RWPE2 (cell line): ENCODE results near the gene RAB21.

Source experiments
- ATAC-seq: fragments of 200-7000 bp; cut with Tn5 transposase; 3 replicates; pipeline ENCODE4 v1.9.1; 2021; ENCODE audit warnings: low read depth
- DNase-seq: peaks from one replicate; pipeline ENCODE4 v3.0.0-alpha.2; 2020; ENCODE audit warnings: low spot score
- H3K27ac ChIP-seq: fragments of 450-650 bp; 2 replicates; pipeline ENCODE4 v1.5.1; 2017; ENCODE audit warnings: mild to moderate bottlenecking; ENCODE audit not compliant: poor library complexity, severe bottlenecking
- H3K27me3 ChIP-seq: fragments of 250-450 bp; sonication (Bioruptor Pico); 2 replicates; pipeline ENCODE4 v1.5.1; 2021; ENCODE audit warnings: mild to moderate bottlenecking, moderate library complexity; ENCODE audit not compliant: insufficient read depth, poor library complexity, severe bottlenecking
- H3K36me3 ChIP-seq: fragments of 250-450 bp; sonication (Bioruptor Pico); 2 replicates; pipeline ENCODE4 v1.5.1; 2020; ENCODE audit warnings: low read depth, mild to moderate bottlenecking, moderate library complexity
- H3K4me1 ChIP-seq: fragments of 250-450 bp; sonication (Bioruptor Pico); 2 replicates; pipeline ENCODE4 v1.5.1; 2021; ENCODE audit warnings: mild to moderate bottlenecking, moderate library complexity; ENCODE audit not compliant: insufficient read depth, poor library complexity, severe bottlenecking
- H3K4me3 ChIP-seq: fragments of 250-450 bp; sonication (Bioruptor Pico); 2 replicates; pipeline ENCODE4 v1.5.1; 2021; ENCODE audit warnings: mild to moderate bottlenecking, moderate library complexity; ENCODE audit not compliant: severe bottlenecking
- H3K9me3 ChIP-seq: fragments of 250-450 bp; sonication (Bioruptor Pico); 2 replicates; pipeline ENCODE4 v1.5.1; 2021; ENCODE audit warnings: mild to moderate bottlenecking, moderate library complexity; ENCODE audit not compliant: severe bottlenecking
- TF ChIP-seq, protein P1 (sequence below): fragments of 450-650 bp; IDR thresholded peaks from one replicate; pipeline ENCODE4 v1.5.1; 2017; ENCODE audit warnings: mild to moderate bottlenecking, moderate library complexity; ENCODE audit not compliant: poor library complexity, severe bottlenecking

The RAB21 gene

DNA sequence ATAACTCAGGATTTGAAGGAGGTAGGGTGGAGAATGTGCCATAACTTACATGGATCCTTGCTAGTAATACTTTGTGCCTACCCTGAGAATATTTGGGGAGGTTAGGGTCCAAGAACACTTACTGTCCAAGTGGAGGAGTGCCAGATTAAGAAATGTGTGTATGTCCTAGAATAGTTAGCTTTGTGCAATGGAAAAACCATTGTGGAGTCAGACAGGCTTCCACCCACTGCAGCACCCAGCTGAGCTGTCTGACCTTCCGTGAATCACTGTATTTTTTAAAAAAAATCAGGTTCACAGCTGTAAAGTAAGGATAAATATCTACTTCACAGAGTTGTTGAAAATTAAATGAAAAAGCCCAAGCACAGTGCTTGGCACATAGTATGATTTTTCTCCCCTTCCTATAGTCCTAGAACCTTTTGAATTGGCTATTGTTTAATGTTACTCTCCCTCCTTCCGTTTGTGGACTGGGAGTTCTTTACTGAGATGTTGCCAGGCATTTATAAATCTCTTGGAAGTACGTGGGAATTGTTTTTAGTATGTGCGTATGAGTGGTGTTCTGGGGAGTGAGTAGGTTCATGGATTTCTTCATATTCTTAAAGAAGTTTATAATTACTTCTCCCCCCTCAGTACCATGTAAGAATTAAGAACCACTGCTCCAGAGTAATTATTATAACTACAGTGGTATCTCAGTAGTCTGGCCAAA, 9.2 kb downstream of the RAB21 start:
- Histone ChIP-seq H3K36me3 (peaks cover 45% of the 10 kb centered on the region), H3K4me3 (no peak overlapping the region), H3K4me1 (no peaks in the 10 kb centered on the region), H3K27ac (no peak overlapping the region), H3K27me3 (no peaks in the 10 kb centered on the region), H3K9me3 (peaks cover 20% of the 10 kb centered on the region)
- no peak for ATAC-seq
- TF ChIP-seq, protein P1, sequence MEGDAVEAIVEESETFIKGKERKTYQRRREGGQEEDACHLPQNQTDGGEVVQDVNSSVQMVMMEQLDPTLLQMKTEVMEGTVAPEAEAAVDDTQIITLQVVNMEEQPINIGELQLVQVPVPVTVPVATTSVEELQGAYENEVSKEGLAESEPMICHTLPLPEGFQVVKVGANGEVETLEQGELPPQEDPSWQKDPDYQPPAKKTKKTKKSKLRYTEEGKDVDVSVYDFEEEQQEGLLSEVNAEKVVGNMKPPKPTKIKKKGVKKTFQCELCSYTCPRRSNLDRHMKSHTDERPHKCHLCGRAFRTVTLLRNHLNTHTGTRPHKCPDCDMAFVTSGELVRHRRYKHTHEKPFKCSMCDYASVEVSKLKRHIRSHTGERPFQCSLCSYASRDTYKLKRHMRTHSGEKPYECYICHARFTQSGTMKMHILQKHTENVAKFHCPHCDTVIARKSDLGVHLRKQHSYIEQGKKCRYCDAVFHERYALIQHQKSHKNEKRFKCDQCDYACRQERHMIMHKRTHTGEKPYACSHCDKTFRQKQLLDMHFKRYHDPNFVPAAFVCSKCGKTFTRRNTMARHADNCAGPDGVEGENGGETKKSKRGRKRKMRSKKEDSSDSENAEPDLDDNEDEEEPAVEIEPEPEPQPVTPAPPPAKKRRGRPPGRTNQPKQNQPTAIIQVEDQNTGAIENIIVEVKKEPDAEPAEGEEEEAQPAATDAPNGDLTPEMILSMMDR, result no peak
- no peak for DNase-seq

DNA sequence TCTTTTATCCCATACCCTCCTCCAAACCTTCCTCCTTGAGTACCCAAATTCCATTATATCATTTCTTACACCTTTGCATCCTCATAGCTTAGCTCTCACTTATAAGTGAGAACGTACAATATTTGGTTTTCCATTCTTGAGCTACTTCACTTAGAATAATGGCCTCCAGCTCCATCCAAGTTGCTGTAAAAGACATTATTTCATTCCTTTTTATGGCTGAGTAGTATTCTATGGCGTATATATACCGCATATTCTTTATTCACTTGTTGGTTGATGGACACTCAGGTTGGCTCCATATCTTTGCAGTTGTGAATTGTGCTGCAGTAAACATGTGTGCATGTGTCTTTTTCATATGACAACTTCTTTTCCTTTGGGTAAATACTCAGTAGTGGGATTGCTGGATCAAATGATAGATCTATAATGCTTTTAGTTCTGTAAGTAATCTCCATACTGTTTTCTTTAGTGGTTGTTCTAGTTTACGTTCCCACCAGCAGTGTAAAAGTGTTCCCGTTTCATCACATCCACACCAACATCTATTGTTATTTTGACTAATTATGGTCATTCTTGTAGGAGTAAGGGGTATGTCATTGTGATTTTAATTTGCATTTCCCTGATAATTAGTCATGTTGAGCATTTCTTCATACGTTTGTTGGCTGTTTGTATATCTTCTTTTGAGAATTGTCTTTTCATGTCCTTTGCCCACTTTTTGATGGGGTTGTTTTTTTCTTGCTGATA, 10.1 kb downstream of the RAB21 start:
- Histone ChIP-seq H3K4me3 (no peak overlapping the region), H3K9me3 (peaks cover 11% of the 10 kb centered on the region), H3K27ac (no peak overlapping the region), H3K36me3 (peaks cover 45% of the 10 kb centered on the region), H3K4me1 (no peaks in the 10 kb centered on the region), H3K27me3 (no peaks in the 10 kb centered on the region)
- DNase-seq (no peak), ATAC-seq (no peak)
- TF ChIP-seq, protein P1, result no peak

DNA sequence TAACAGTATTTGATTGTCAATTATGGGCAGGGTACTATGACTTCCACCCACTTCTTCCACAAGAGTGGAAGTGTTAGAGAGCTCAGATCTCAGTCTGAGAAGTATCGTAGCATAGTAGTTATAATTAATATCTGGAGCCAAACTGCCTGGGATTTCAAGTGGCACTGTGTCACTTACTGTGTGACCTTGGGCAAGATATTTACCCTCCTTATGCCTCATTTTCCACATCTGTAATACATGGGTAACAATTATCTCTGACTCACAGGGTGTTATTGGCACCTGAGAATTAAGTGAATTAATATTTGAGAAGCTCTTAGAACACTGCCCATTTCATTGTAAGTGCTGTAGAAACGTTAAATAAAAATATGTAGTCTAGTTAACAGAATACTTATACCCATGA, 11.5 kb downstream of the RAB21 start:
- ATAC-seq, result no peak
- TF ChIP-seq, protein P1, result no peak
- Histone ChIP-seq H3K36me3 (peaks cover 45% of the 10 kb centered on the region), H3K4me1 (no peaks in the 10 kb centered on the region), H3K27ac (no peak overlapping the region), H3K9me3 (peaks cover 3% of the 10 kb centered on the region), H3K4me3 (no peak overlapping the region), H3K27me3 (no peaks in the 10 kb centered on the region)
- no peak for DNase-seq

DNA sequence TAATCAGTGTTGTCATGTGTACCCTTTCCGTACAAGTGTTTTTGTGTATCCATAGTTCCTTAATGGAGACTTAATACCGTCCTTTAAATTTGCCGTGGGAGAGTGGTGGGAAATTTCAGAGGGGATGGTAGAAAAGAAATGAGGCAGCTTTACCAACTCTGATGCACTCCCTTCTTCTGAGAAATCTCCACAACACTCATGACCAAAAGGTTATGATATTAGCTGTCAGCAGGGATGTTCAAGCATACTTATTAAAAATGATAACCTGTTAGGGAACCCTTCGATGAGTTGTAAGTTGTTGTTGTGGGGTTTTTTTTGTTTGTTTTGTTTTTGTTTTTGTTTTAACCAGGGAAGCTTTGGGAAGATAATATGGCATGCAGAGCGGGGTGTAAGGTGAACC, 12.5 kb downstream of the RAB21 start:
- H3K36me3 ChIP-seq, result peaks cover 43% of the 10 kb centered on the region
- DNase-seq (no peak), ATAC-seq (no peak)
- TF ChIP-seq, protein P1, result no peak
- no peaks in the 10 kb centered on the region for H3K9me3 ChIP-seq
- H3K27ac ChIP-seq, result no peak overlapping the region
- no peaks in the 10 kb centered on the region for H3K4me1 ChIP-seq
- H3K4me3 ChIP-seq, result no peak overlapping the region
- H3K27me3 ChIP-seq, result no peaks in the 10 kb centered on the region

DNA sequence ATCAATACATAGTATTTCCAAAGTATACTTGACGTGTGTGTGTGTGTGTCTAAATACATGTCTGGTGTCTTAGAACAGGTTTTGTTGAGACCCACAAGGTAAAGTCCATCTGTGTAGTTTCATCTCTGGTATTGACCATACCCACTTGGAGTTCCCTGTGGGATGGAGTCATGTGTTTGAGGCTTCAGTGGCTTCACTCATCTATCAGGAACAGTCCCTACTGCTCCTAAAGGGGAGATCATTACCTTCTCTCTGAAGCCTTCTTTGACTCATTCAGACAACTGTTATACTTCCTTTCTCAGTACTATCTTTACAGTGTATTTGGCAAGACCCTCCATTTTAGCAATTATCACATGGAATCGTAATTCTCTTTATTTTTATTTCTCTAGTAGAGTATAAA, 14.2 kb downstream of the RAB21 start:
- TF ChIP-seq, protein P1, result no peak
- Histone ChIP-seq H3K27ac (no peak overlapping the region), H3K4me3 (no peak overlapping the region), H3K36me3 (peaks cover 48% of the 10 kb centered on the region), H3K27me3 (no peaks in the 10 kb centered on the region), H3K4me1 (no peaks in the 10 kb centered on the region), H3K9me3 (no peaks in the 10 kb centered on the region)
- ATAC-seq (no peak), DNase-seq (no peak)
